ENCODE measurements around the gene TPTE2. TPM values are rescaled to one million over a fixed set of nuclear protein-coding genes. Genes with fewer than 3 reads are reported as not detected.

Gene TPTE2
- total RNA-seq, 1 donor from 2014 or later, result not detected

Other genes starting within 250 kb of the TPTE2 start
- 29.2 TPM for gene MPHOSPH8, start 72.1 kb upstream of the TPTE2 start, total RNA-seq
- 27.6 TPM for gene PSPC1, start 221.4 kb upstream of the TPTE2 start, total RNA-seq

Measured in left ventricle myocardium superior (tissue), 1 donor.